Right lobe of liver (tissue), 4 donors: ENCODE data around the gene CHCHD5.

Source experiments
- CTCF ChIP-seq, 4 donors: fragments of 200-600 bp in 3 of 4; fragments of 450-650 bp in 1 of 4; IDR thresholded peaks; one replicate each; pipeline versions ENCODE4 v1.5.1 to v1.8.0; 2016 to 2022; ENCODE audit warnings: antibody characterized with exemption in 4 of 4, mild to moderate bottlenecking in 2 of 4
- POLR2A ChIP-seq: fragments of 450-650 bp; IDR thresholded peaks from one replicate; pipeline ENCODE4 v1.6.1; 2017; ENCODE audit warnings: antibody characterized with exemption, mild to moderate bottlenecking
- donor health status: DM: no; HTN: no; CAD: no.
- donor health status: DM: no; HTN: no; CAD: no.
- donor health status: DM: no; HTN: yes; CAD: no.

- no peak for TF ChIP-seq CTCF (IDR thresholded peaks at IDR 0.05)
- no peak for TF ChIP-seq POLR2A
Observed at GRCh38 chr2:112566104-112566503, 18.3 kb upstream of the CHCHD5 start.
